Measurements from ENCODE around the gene CFAP141. TPM values are rescaled to one million over a fixed set of nuclear protein-coding genes. Genes with fewer than 3 reads are reported as not detected.

Gene CFAP141
- polyA plus RNA-seq, 3 donors = not detected

GRCh38 chr1:154213274-154213673 is 7.1 kb upstream of the CFAP141 start:
- Histone ChIP-seq H3K9me3 (replicated peaks in 1 of 2; ENCODE audit: control insufficient read depth in 1 of 2, insufficient read depth in 1 of 2, low read length in 2 of 2) (no peaks in the 10 kb centered on the region), H3K36me3 (replicated peaks in 1 of 2; ENCODE audit: control insufficient read depth in 1 of 2, insufficient read depth in 2 of 2, low read length in 2 of 2) (peaks cover 60 to 81% of the 10 kb centered on the region in 2 donors), H3K4me3 (replicated peaks in 1 of 3; ENCODE audit: low read depth in 2 of 3, low read length in 3 of 3) (no peak overlapping the region), H3K27ac (ENCODE audit: low read depth in 1 of 2, low read length in 2 of 2) (no peak overlapping the region), H3K27me3 (ENCODE audit: control insufficient read depth in 2 of 2, insufficient read depth in 2 of 2, low read length in 2 of 2) (no peaks in the 10 kb centered on the region), H2AFZ (ENCODE audit: insufficient read depth, low read depth, low read length, poor library complexity, severe bottlenecking) (no peak overlapping the region), H4K20me1 (ENCODE audit: insufficient read depth, low read length) (peaks cover 55% of the 10 kb centered on the region), H3K79me2 (ENCODE audit: insufficient read depth, low read length) (peaks cover 61% of the 10 kb centered on the region), H3K4me1 (ENCODE audit: control insufficient read depth in 1 of 2, insufficient read depth in 2 of 2, low read length in 2 of 2) (peaks cover 1 to 3% of the 10 kb centered on the region in 2 donors), H3K4me2 (replicated peaks; ENCODE audit: extremely low read depth, low read length, poor library complexity, severe bottlenecking) (no peak overlapping the region), H3K9ac (ENCODE audit: insufficient read depth, low read length, poor library complexity, severe bottlenecking) (no peak overlapping the region)
- no peak for TF ChIP-seq CTCF (IDR thresholded peaks at IDR 0.05)
- peaks cover 57 to 91% of the 10 kb centered on the region in 2 donors for H3K36me3 Mint-ChIP-seq
- H3K4me1 Mint-ChIP-seq = peaks cover 10% of the 10 kb centered on the region
- peaks cover 0 to 3% (median 0%) of the 10 kb centered on the region in 3 donors for H3K27me3 Mint-ChIP-seq (ENCODE audit: low read depth in 3 of 3)
- intact Hi-C loops (cut with micrococcal nuclease) = no loop called here
- no peaks in the 10 kb centered on the region for H3K9me3 Mint-ChIP-seq
- no CpG with 5 or more reads among the region's 1 CpG for WGBS (ENCODE audit: insufficient coverage)
- DNase-seq = peak in 1 of 3 donors; percentile 16
- no peak overlapping the region for H3K4me3 Mint-ChIP-seq
- H3K27ac Mint-ChIP-seq = peak overlapping the region in 2 of 7 donors; percentile 32 to 55

- H4K20me1 ChIP-seq (ENCODE audit: insufficient read depth, low read length) = peaks cover 57% of the 10 kb centered on the region
- no peaks in the 10 kb centered on the region for H3K27me3 ChIP-seq (ENCODE audit: control insufficient read depth in 2 of 2, insufficient read depth in 2 of 2, low read length in 2 of 2)
- H3K9ac ChIP-seq (ENCODE audit: insufficient read depth, low read length, poor library complexity, severe bottlenecking) = no peak overlapping the region
- no peaks in the 10 kb centered on the region for H3K9me3 Mint-ChIP-seq
- no peak overlapping the region for H2AFZ ChIP-seq (ENCODE audit: insufficient read depth, low read depth, low read length, poor library complexity, severe bottlenecking)
- peaks cover 56 to 91% of the 10 kb centered on the region in 2 donors for H3K36me3 Mint-ChIP-seq
- intact Hi-C loops (cut with micrococcal nuclease) = no loop called here
- H3K4me3 ChIP-seq (replicated peaks in 1 of 3; ENCODE audit: low read depth in 2 of 3, low read length in 3 of 3) = no peak overlapping the region
- H3K27ac Mint-ChIP-seq = peak overlapping the region in 2 of 7 donors; percentile 41 to 77
- H3K4me2 ChIP-seq (replicated peaks; ENCODE audit: extremely low read depth, low read length, poor library complexity, severe bottlenecking) = no peak overlapping the region
- DNase-seq = no peak
- peaks cover 49% of the 10 kb centered on the region for H3K79me2 ChIP-seq (ENCODE audit: insufficient read depth, low read length)
- H3K27me3 Mint-ChIP-seq (ENCODE audit: low read depth in 3 of 3) = peaks cover 0 to 1% (median 0%) of the 10 kb centered on the region in 3 donors
- H3K9me3 ChIP-seq (replicated peaks in 1 of 2; ENCODE audit: control insufficient read depth in 1 of 2, insufficient read depth in 1 of 2, low read length in 2 of 2) = no peaks in the 10 kb centered on the region
- 98% methylated on average over 6 of the region's 10 CpGs for WGBS (ENCODE audit: insufficient coverage)
- peaks cover 65 to 81% of the 10 kb centered on the region in 2 donors for H3K36me3 ChIP-seq (replicated peaks in 1 of 2; ENCODE audit: control insufficient read depth in 1 of 2, insufficient read depth in 2 of 2, low read length in 2 of 2)
- H3K4me3 Mint-ChIP-seq = no peak overlapping the region
- peak overlapping the region in 1 of 2 donors; percentile 20 for H3K27ac ChIP-seq (ENCODE audit: low read depth in 1 of 2, low read length in 2 of 2)
- H3K4me1 ChIP-seq (ENCODE audit: control insufficient read depth in 1 of 2, insufficient read depth in 2 of 2, low read length in 2 of 2) = no peaks in the 10 kb centered on the region
- peaks cover 5% of the 10 kb centered on the region for H3K4me1 Mint-ChIP-seq
- TF ChIP-seq CTCF (IDR thresholded peaks at IDR 0.05) = no peak
Measured at GRCh38 chr1:154212083-154212482, 6.0 kb upstream of the CFAP141 start.

Data from CD14-positive monocyte (primary cell).